Measurements from ENCODE around the gene GPR107. TPM values are rescaled to one million over a fixed set of nuclear protein-coding genes. Genes with fewer than 3 reads are reported as not detected.

Gene GPR107
- total RNA-seq, 4 donors from 2014 or later, result 19.3 to 36.1 (median 28.9) TPM

- WGBS, 2 donors, result 2 to 3% methylated on average over 29 to 31 of the region's 31 CpGs
- H3K27me3 ChIP-seq, result no peaks in the 10 kb centered on the region
- TF ChIP-seq EP300 (IDR thresholded peaks at IDR 0.05), result peak in 1 of 2 donors; percentile 27
- TF ChIP-seq POLR2A (IDR thresholded peaks at IDR 0.05), result no peak
- TF ChIP-seq, protein P1, sequence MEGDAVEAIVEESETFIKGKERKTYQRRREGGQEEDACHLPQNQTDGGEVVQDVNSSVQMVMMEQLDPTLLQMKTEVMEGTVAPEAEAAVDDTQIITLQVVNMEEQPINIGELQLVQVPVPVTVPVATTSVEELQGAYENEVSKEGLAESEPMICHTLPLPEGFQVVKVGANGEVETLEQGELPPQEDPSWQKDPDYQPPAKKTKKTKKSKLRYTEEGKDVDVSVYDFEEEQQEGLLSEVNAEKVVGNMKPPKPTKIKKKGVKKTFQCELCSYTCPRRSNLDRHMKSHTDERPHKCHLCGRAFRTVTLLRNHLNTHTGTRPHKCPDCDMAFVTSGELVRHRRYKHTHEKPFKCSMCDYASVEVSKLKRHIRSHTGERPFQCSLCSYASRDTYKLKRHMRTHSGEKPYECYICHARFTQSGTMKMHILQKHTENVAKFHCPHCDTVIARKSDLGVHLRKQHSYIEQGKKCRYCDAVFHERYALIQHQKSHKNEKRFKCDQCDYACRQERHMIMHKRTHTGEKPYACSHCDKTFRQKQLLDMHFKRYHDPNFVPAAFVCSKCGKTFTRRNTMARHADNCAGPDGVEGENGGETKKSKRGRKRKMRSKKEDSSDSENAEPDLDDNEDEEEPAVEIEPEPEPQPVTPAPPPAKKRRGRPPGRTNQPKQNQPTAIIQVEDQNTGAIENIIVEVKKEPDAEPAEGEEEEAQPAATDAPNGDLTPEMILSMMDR (IDR thresholded peaks at IDR 0.05), result no peak
- peak overlapping the region; percentile 84 to 98 (median 91) for H3K4me3 ChIP-seq
- peak in 1 of 2 donors; percentile 19 for DNase-seq (ENCODE audit: low spot score in 2 of 2)
- H3K4me1 ChIP-seq, result peaks cover 0 to 58% (median 13%) of the 10 kb centered on the region in 4 donors
- no peaks in the 10 kb centered on the region for H3K9me3 ChIP-seq
- no peaks in the 10 kb centered on the region for H3K36me3 ChIP-seq
- peak overlapping the region; percentile 89 to 98 (median 96) for H3K27ac ChIP-seq
Measured at GRCh38 chr9:130041648-130042405, 11.9 kb upstream of the GPR107 start.

- no peak for DNase-seq (ENCODE audit: low spot score in 2 of 2)
- peaks cover 0 to 51% (median 13%) of the 10 kb centered on the region in 4 donors for H3K4me1 ChIP-seq
- TF ChIP-seq POLR2A (IDR thresholded peaks at IDR 0.05), result no peak
- TF ChIP-seq, protein P1 (IDR thresholded peaks at IDR 0.05), result no peak
- no peak for TF ChIP-seq EP300 (IDR thresholded peaks at IDR 0.05)
- H3K36me3 ChIP-seq, result no peaks in the 10 kb centered on the region
- H3K9me3 ChIP-seq, result no peaks in the 10 kb centered on the region
- H3K27me3 ChIP-seq, result no peaks in the 10 kb centered on the region
- 0 to 1% methylated on average over 2 to 37 of the region's 68 CpGs for WGBS, 2 donors
- peak overlapping the region; percentile 84 to 98 (median 91) for H3K4me3 ChIP-seq
- H3K27ac ChIP-seq, result peak overlapping the region; percentile 89 to 98 (median 96)
Measured at GRCh38 chr9:130042406-130042884, 11.3 kb upstream of the GPR107 start.

- Histone ChIP-seq H3K4me1 (peaks cover 0 to 47% (median 13%) of the 10 kb centered on the region in 4 donors), H3K9me3 (no peaks in the 10 kb centered on the region), H3K36me3 (no peaks in the 10 kb centered on the region), H3K27me3 (no peaks in the 10 kb centered on the region), H3K4me3 (peak within 1 kb of the TSS; percentile 84 to 98 (median 91)), H3K27ac (peak within 1 kb of the TSS; percentile 89 to 98 (median 96))
- DNase-seq (ENCODE audit: low spot score in 2 of 2), result peak; percentile 70 to 80
- 0 to 4% methylated on average over 9 to 26 of the region's 92 CpGs for WGBS, 2 donors
- TF ChIP-seq EP300 (IDR thresholded peaks at IDR 0.05), result peak in 1 of 2 donors; percentile 92
- peak; percentile 86 to 91 for TF ChIP-seq POLR2A (IDR thresholded peaks at IDR 0.05)
- TF ChIP-seq, protein P1 (IDR thresholded peaks at IDR 0.05), result no peak
Measured at GRCh38 chr9:130042885-130043653, 10.6 kb upstream of the GPR107 start, which contains the start of gene FNBP1. TSS of gene FNBP1 (minus strand) at chr9:130043189. CDS start at chr9:130042975, 214 bp downstream.

GRCh38 chr9:130043654-130044623 is 9.8 kb upstream of the GPR107 start:
- no peaks in the 10 kb centered on the region for H3K36me3 ChIP-seq
- H3K9me3 ChIP-seq, result no peaks in the 10 kb centered on the region
- peaks cover 0 to 41% (median 11%) of the 10 kb centered on the region in 4 donors for H3K4me1 ChIP-seq
- WGBS, 2 donors, result 23 to 25% methylated on average over 37 of the region's 37 CpGs
- peak; percentile 44 to 71 for DNase-seq (ENCODE audit: low spot score in 2 of 2)
- peak overlapping the region; percentile 89 to 98 (median 96) for H3K27ac ChIP-seq
- no peaks in the 10 kb centered on the region for H3K27me3 ChIP-seq
- peak in 1 of 2 donors; percentile 22 for TF ChIP-seq POLR2A (IDR thresholded peaks at IDR 0.05)
- TF ChIP-seq, protein P1 (IDR thresholded peaks at IDR 0.05), result peak in 3 of 5 experiments; percentile 5 to 38 (median 20)
- peak in 1 of 2 donors; percentile 81 for TF ChIP-seq EP300 (IDR thresholded peaks at IDR 0.05)
- H3K4me3 ChIP-seq, result peak overlapping the region; percentile 84 to 98 (median 91)
